Esophagus squamous epithelium (tissue), 5 donors: Measurements from ENCODE around the gene ATP10A. TPM values are rescaled to one million over a fixed set of nuclear protein-coding genes. Genes with fewer than 3 reads are reported as not detected.
A peak's percentile ranks its signal among the peaks of the same experiment; 100 is the strongest.

Experiments
- DNase-seq: peaks from one replicate; lab custom pipeline; 2025; lab: John Stamatoyannopoulos, UW
- H3K27ac ChIP-seq, 4 donors: fragments of 200-600 bp; sonication (generic); one replicate each; pipeline ENCODE4 v1.5.1; 2016 to 2019; ENCODE audit warnings: mild to moderate bottlenecking in 1 of 4
- H3K27me3 ChIP-seq, 4 donors: fragments of 200-600 bp; sonication (generic); 1 replicate in 3 of 4; 2 replicates in 1 of 4; pipeline versions ENCODE4 v1.5.1 to v1.6.0; 2017 to 2021; ENCODE audit warnings: antibody characterized with exemption in 1 of 4
- H3K36me3 ChIP-seq, 3 donors: fragments of 200-600 bp; sonication (generic); one replicate each; pipeline ENCODE4 v1.5.1; 2016 to 2019
- H3K4me1 ChIP-seq, 3 donors: fragments of 200-600 bp; sonication (generic); one replicate each; pipeline ENCODE4 v1.5.1; 2017 to 2019
- H3K4me3 ChIP-seq, 4 donors: fragments of 200-600 bp; sonication (generic); 1 replicate in 3 of 4; 2 replicates in 1 of 4; pipeline ENCODE4 v1.5.1; 2016 to 2019; ENCODE audit warnings: mild to moderate bottlenecking in 2 of 4, moderate library complexity in 1 of 4
- H3K9me3 ChIP-seq, 3 donors: fragments of 200-600 bp; sonication (generic); one replicate each; pipeline ENCODE4 v1.5.1; 2016 to 2019
- POLR2A ChIP-seq, 4 donors: fragments of 450-650 bp; IDR thresholded peaks; one replicate each; pipeline ENCODE4 v1.6.1; 2017; ENCODE audit warnings: antibody characterized with exemption in 4 of 4, mild to moderate bottlenecking in 4 of 4, moderate library complexity in 3 of 4
- WGBS, 2 donors: methylation state at CpG; one replicate each; pipeline ENCODE4 v1.1.5; 2018; 5-methylcytosine and 5-hydroxymethylcytosine counted together
- intact Hi-C: fragments of 100-400 bp; cut with DNase I; formaldehyde crosslinking; loops from one replicate; pipeline ENCODE4 v1.15.0; 2022
- total RNA-seq, 4 donors: library from RNA; depleted of rRNA; stranded (reverse); fragments of >200 nt; gene quantifications; one replicate each; pipeline ENCODE4 v1.1.0, GENCODE V29; 2016
- TF ChIP-seq, protein P1 (sequence below), 6 experiments: fragments of 450-650 bp in 4 of 6; fragments of 200-600 bp in 2 of 6; sonication (generic) in 2 of 6; IDR thresholded peaks; one replicate each; pipeline ENCODE4 v1.5.1; 2016 to 2019; ENCODE audit warnings: antibody characterized with exemption in 6 of 6, mild to moderate bottlenecking in 4 of 6, moderate library complexity in 4 of 6
- donor health status: DM: yes; HTN: yes; CAD: no.

ATP10A gene
- total RNA-seq, 4 donors from 2014 or later: 0.88 to 6.3 (median 1.9) TPM

DNA sequence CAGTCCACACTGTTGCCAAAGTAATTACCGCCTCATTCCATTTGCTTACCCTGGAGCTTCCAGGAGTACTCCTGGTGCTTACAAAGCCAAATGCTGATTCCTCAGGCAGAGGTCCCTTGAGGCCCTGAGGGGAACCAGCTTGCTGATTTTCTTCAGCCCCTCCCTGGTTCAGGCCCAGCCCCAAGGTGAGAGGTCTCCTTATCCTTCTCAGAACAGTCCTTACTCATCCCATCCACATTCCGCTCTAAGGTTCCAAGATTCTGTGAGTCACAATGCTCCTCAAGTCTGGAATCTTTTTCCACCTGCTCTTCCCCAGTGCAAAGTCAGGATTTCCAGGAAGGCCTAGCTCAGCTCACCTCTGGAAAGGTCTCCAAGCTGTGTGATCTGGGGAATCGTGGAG lies 1.8 kb upstream of the ATP10A start:
- Histone ChIP-seq H3K4me3 (no peak overlapping the region), H3K36me3 (no peaks in the 10 kb centered on the region), H3K27me3 (peaks cover 0 to 36% (median 0%) of the 10 kb centered on the region in 4 donors), H3K9me3 (no peaks in the 10 kb centered on the region), H3K4me1 (peaks cover 12 to 37% (median 17%) of the 10 kb centered on the region in 3 donors), H3K27ac (no peak overlapping the region)
- intact Hi-C loops: loop anchor here (5.0 kb wide), 1 partner anchor 128 kb away; no protein-coding TSS in a partner anchor
- WGBS, 2 donors: 86 to 93% methylated on average over 2 to 3 of the region's 3 CpGs
- DNase-seq: no peak
- no peak for TF ChIP-seq POLR2A (IDR thresholded peaks at IDR 0.05)
- TF ChIP-seq, protein P1, sequence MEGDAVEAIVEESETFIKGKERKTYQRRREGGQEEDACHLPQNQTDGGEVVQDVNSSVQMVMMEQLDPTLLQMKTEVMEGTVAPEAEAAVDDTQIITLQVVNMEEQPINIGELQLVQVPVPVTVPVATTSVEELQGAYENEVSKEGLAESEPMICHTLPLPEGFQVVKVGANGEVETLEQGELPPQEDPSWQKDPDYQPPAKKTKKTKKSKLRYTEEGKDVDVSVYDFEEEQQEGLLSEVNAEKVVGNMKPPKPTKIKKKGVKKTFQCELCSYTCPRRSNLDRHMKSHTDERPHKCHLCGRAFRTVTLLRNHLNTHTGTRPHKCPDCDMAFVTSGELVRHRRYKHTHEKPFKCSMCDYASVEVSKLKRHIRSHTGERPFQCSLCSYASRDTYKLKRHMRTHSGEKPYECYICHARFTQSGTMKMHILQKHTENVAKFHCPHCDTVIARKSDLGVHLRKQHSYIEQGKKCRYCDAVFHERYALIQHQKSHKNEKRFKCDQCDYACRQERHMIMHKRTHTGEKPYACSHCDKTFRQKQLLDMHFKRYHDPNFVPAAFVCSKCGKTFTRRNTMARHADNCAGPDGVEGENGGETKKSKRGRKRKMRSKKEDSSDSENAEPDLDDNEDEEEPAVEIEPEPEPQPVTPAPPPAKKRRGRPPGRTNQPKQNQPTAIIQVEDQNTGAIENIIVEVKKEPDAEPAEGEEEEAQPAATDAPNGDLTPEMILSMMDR (IDR thresholded peaks at IDR 0.05): no peak

DNA sequence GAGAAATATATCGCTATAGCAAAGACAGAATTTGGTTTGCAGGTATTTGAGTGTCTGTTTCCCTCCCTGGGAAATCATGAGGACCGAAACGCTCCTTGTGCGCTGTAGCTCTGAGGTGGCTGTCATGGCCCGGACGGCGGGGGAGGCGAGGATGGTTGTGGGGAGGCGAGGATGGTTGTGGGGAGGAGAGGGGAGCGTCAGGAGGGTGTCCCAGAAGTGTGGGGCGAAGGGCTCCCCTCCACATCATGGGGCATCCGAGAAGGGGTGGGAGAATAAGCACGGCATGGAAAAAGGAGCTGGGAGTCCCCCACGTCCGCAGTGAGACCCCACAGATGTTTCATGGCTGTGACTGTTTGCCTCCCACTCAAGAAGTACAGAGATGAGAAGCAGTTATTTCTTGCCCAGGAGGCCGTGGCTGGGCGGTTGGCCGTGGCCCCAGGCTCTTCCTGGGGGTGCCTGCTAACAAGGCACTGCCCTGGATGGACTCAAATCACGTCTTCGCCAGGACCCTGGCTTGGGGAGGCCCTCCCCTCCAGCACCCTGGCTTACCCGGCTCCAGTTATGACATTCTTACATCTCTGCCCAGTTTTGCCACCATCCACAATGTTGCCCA lies 947 bp upstream of the ATP10A start:
- Histone ChIP-seq H3K9me3 (no peaks in the 10 kb centered on the region), H3K27ac (peak overlapping the region in 2 of 4 donors; percentile 49 to 83), H3K36me3 (no peaks in the 10 kb centered on the region), H3K4me3 (peak overlapping the region in 3 of 4 donors; percentile 56 to 84 (median 67)), H3K27me3 (peaks cover 0 to 40% (median 0%) of the 10 kb centered on the region in 4 donors), H3K4me1 (peaks cover 12 to 46% (median 17%) of the 10 kb centered on the region in 3 donors)
- 82 to 84% methylated on average over 9 to 16 of the region's 21 CpGs for WGBS, 2 donors
- no peak for DNase-seq
- TF ChIP-seq POLR2A (IDR thresholded peaks at IDR 0.05): no peak
- TF ChIP-seq, protein P1 (IDR thresholded peaks at IDR 0.05): no peak
- intact Hi-C loops: loop anchor here (5.0 kb wide), 1 partner anchor 127 kb away; no protein-coding TSS in a partner anchor

DNA sequence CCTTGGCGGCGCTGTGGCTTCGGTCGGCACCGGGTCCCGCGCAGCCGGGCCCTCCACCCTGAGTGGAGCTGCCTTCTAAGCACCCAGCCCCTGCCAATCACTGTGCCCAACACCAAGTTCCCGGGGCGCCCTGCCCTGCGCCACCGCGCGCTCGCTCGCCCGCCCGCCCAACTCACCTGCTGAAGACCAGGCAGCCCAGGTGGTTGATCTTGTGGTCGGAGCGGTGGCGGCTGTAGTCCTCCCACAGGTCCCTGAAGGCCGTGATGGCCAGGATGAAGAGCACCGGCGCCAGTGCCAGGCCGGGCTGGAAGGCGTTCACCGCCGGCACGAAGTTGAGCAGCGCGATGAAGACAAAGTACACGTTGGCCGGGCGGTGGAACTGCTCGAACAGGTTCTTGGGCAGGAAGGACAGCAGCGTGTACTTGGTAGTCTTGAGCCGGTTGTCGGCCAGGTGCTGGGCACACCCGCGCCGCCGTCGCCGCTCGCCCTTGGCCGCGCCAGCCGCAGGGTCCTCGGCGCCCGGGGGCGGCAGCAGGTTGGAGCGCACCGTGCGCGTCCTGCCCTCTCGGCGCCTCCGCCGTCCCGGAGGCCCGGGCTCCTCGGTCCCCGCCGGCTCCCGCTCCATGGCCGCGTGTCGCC lies 536 bp downstream of the ATP10A start:
- Histone ChIP-seq H3K36me3 (no peaks in the 10 kb centered on the region), H3K9me3 (no peaks in the 10 kb centered on the region), H3K4me1 (peaks cover 12 to 51% (median 17%) of the 10 kb centered on the region in 3 donors), H3K27me3 (peaks cover 0 to 42% (median 0%) of the 10 kb centered on the region in 4 donors), H3K27ac (peak overlapping the region; percentile 53 to 88 (median 83)), H3K4me3 (peak overlapping the region; percentile 43 to 84 (median 62))
- 0% methylated on average over 12 to 35 of the region's 69 CpGs for WGBS, 2 donors
- no peak for TF ChIP-seq POLR2A (IDR thresholded peaks at IDR 0.05)
- TF ChIP-seq, protein P1 (IDR thresholded peaks at IDR 0.05): no peak
- intact Hi-C loops: loop anchor here (5.0 kb wide), 1 partner anchor 125 kb away; no protein-coding TSS in a partner anchor
- DNase-seq: no peak

DNA sequence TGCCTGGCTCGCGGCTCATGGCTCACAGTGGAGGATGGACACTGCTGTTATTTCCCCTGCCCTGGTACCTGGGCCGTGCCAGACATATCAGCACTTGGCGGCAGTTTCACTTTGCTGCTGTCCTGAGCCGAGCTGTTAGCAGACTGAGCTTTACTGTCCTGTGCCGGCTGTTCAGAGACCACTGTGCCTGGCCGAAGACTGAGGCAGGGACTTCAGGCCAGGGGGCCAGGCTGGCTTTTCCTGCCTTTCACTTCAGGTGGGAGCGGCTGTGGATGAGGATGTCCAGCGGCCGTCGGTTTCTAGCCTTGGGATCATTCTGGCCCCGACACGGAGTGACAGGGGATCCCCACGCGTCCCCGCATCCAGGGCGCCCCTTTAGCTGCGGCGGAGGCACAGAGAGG lies 1.1 kb downstream of the ATP10A start:
- 40% methylated on average over 2 of the region's 19 CpGs; no CpG with 5 or more reads in 1 of the 2 donors for WGBS, 2 donors
- peaks cover 0 to 42% (median 0%) of the 10 kb centered on the region in 4 donors for H3K27me3 ChIP-seq
- H3K9me3 ChIP-seq: no peaks in the 10 kb centered on the region
- TF ChIP-seq, protein P1 (IDR thresholded peaks at IDR 0.05): no peak
- TF ChIP-seq POLR2A (IDR thresholded peaks at IDR 0.05): no peak
- peak overlapping the region; percentile 43 to 84 (median 62) for H3K4me3 ChIP-seq
- H3K4me1 ChIP-seq: peaks cover 12 to 51% (median 17%) of the 10 kb centered on the region in 3 donors
- no peaks in the 10 kb centered on the region for H3K36me3 ChIP-seq
- intact Hi-C loops: loop anchor here (5.0 kb wide), 1 partner anchor 125 kb away; no protein-coding TSS in a partner anchor
- H3K27ac ChIP-seq: peak overlapping the region; percentile 53 to 88 (median 83)
- no peak for DNase-seq
